HepG2 (cell line): ENCODE data around the gene CSKMT. TPM values are rescaled to one million over a fixed set of nuclear protein-coding genes. Genes with fewer than 3 reads are reported as not detected.

Experiments used
- ARNTL ChIP-seq: sonication (generic); formaldehyde crosslinking; IDR thresholded peaks from 2 replicates; pipeline ENCODE4 v1.4.0; 2020; ENCODE audit warnings: mild to moderate bottlenecking, missing genetic modification reagents
- CC2D1A ChIP-seq: sonication (generic); formaldehyde crosslinking; IDR thresholded peaks from 2 replicates; pipeline ENCODE4 v1.8.1; 2023; ENCODE audit warnings: mild to moderate bottlenecking, missing genetic modification reagents
- CHCHD3 ChIP-seq: sonication (generic); formaldehyde crosslinking; IDR thresholded peaks from 2 replicates; pipeline ENCODE4 v1.8.0; 2022; ENCODE audit warnings: mild to moderate bottlenecking, missing genetic modification reagents, moderate library complexity
- GPN1 ChIP-seq: sonication (generic); formaldehyde crosslinking; IDR thresholded peaks from 2 replicates; pipeline ENCODE4 v1.5.1; 2020; ENCODE audit warnings: missing genetic modification reagents, borderline replicate concordance
- HMGA1 ChIP-seq: sonication (generic); formaldehyde crosslinking; conservative IDR thresholded peaks from 2 replicates; pipeline ENCODE4 v1.4.0; 2020; ENCODE audit warnings: missing genetic modification reagents
- HNRNPK ChIP-seq: fragments of 200-400 bp; formaldehyde crosslinking; IDR thresholded peaks from 2 replicates; pipeline ENCODE4 v1.6.1; 2018; ENCODE audit warnings: low read length, low read depth, moderate library complexity, mild to moderate bottlenecking; ENCODE audit not compliant: poor library complexity, severe bottlenecking
- HOXA5 ChIP-seq: sonication (generic); formaldehyde crosslinking; IDR thresholded peaks from 2 replicates; pipeline ENCODE4 v1.4.0; 2020; ENCODE audit warnings: missing genetic modification reagents
- JDP2 ChIP-seq: sonication (generic); formaldehyde crosslinking; IDR thresholded peaks from 2 replicates; pipeline ENCODE4 v1.8.1; 2022; ENCODE audit warnings: missing genetic modification reagents, borderline replicate concordance
- MLLT10 ChIP-seq: sonication (generic); formaldehyde crosslinking; IDR thresholded peaks from 2 replicates; pipeline ENCODE4 v1.4.0; 2020; ENCODE audit warnings: missing genetic modification reagents
- MXI1 ChIP-seq: IDR thresholded peaks from 3 replicates; pipeline ENCODE4 v1.6.1; 2012; ENCODE audit warnings: low read depth, low read length, inconsistent platforms, borderline replicate concordance
- NBN ChIP-seq: fragments of 450-650 bp; conservative IDR thresholded peaks from 2 replicates; pipeline ENCODE4 v1.6.1; 2017
- NFE2L2 ChIP-seq: fragments of 150-350 bp; IDR thresholded peaks from 2 replicates; pipeline ENCODE4 v1.6.1; 2014; ENCODE audit warnings: low read length
- NFKB2 ChIP-seq: sonication (generic); formaldehyde crosslinking; IDR thresholded peaks from 2 replicates; pipeline ENCODE4 v1.4.0; 2020; ENCODE audit warnings: missing genetic modification reagents, borderline replicate concordance
- NR2F1 ChIP-seq, 2 experiments: fragments of 450-650 bp in 1 of 2; formaldehyde crosslinking in 1 of 2; IDR thresholded peaks; 2 replicates each; pipeline versions ENCODE4 v1.5.0 to v1.6.1; 2016 to 2020; ENCODE audit warnings: mild to moderate bottlenecking in 1 of 2, missing compliant biosample characterization in 1 of 2, missing genetic modification reagents in 1 of 2, moderate library complexity in 1 of 2
- NRL ChIP-seq: sonication (generic); formaldehyde crosslinking; IDR thresholded peaks from 2 replicates; pipeline ENCODE4 v1.5.0; 2020; ENCODE audit warnings: missing genetic modification reagents, mild to moderate bottlenecking, moderate library complexity, borderline replicate concordance
- PHF20 ChIP-seq: sonication (generic); formaldehyde crosslinking; IDR thresholded peaks from 2 replicates; pipeline ENCODE4 v1.5.0; 2020; ENCODE audit warnings: mild to moderate bottlenecking, missing genetic modification reagents
- SRSF9 ChIP-seq: fragments of 200-400 bp; formaldehyde crosslinking; IDR thresholded peaks from 2 replicates; pipeline ENCODE4 v1.6.1; 2018; ENCODE audit warnings: borderline replicate concordance, mild to moderate bottlenecking, low read depth, low read length; ENCODE audit not compliant: insufficient read depth, poor library complexity, severe bottlenecking
- TBL1XR1 ChIP-seq: fragments of 150-350 bp; IDR thresholded peaks from 2 replicates; pipeline ENCODE4 v1.6.1; 2014; ENCODE audit warnings: borderline replicate concordance, low read length; ENCODE audit not compliant: partially characterized antibody
- TBX2 ChIP-seq: sonication (generic); formaldehyde crosslinking; IDR thresholded peaks from 2 replicates; pipeline ENCODE4 v1.5.0; 2020; ENCODE audit warnings: missing genetic modification reagents, mild to moderate bottlenecking, borderline replicate concordance
- ZBTB1 ChIP-seq: sonication (generic); formaldehyde crosslinking; IDR thresholded peaks from 2 replicates; pipeline ENCODE4 v1.4.0; 2020; ENCODE audit warnings: missing genetic modification reagents, borderline replicate concordance
- ZNF121 ChIP-seq: sonication (generic); formaldehyde crosslinking; IDR thresholded peaks from 2 replicates; pipeline ENCODE4 v1.5.0; 2020; ENCODE audit warnings: mild to moderate bottlenecking, missing genetic modification reagents
- ZNF282 ChIP-seq: fragments of 450-650 bp; IDR thresholded peaks from 2 replicates; pipeline ENCODE4 v1.6.1; 2018; ENCODE audit not compliant: partially characterized antibody
- ZNF326 ChIP-seq: sonication (generic); formaldehyde crosslinking; IDR thresholded peaks from 2 replicates; pipeline ENCODE4 v1.4.0; 2020; ENCODE audit warnings: missing genetic modification reagents, borderline replicate concordance
- ZNF343 ChIP-seq: sonication (generic); formaldehyde crosslinking; IDR thresholded peaks from 2 replicates; pipeline ENCODE4 v1.4.0; 2020; ENCODE audit warnings: mild to moderate bottlenecking, missing genetic modification reagents
- ZNF713 ChIP-seq: sonication (generic); formaldehyde crosslinking; IDR thresholded peaks from 2 replicates; pipeline ENCODE4 v1.4.0; 2020; ENCODE audit warnings: mild to moderate bottlenecking, missing genetic modification reagents
- ZSCAN29 ChIP-seq: sonication (generic); formaldehyde crosslinking; conservative IDR thresholded peaks from 2 replicates; pipeline ENCODE4 v1.4.0; 2020; ENCODE audit warnings: mild to moderate bottlenecking, missing genetic modification reagents
- ZSCAN31 ChIP-seq: sonication (generic); formaldehyde crosslinking; IDR thresholded peaks from 2 replicates; pipeline ENCODE4 v1.5.0; 2020; ENCODE audit warnings: low read depth, mild to moderate bottlenecking, missing genetic modification reagents
- polyA plus RNA-seq, 8 experiments: library from polyadenylated mRNA; depleted of rRNA in 3 of 8; stranded (reverse) in 7 of 8; unstranded in 1 of 8; fragments of >200 nt; fragmentation: Illumina TruSeq in 4 of 8; extraction: Trizol in 4 of 8; gene quantifications; 2 replicates each; pipeline versions ENCODE4 v1.2.1 to v1.2.3, GENCODE V29; 2011 to 2016; ENCODE audit warnings: low read depth in 4 of 8, missing spikeins in 1 of 8, mixed read lengths in 1 of 8; ENCODE audit not compliant: insufficient read depth in 1 of 8
- total RNA-seq, 5 experiments: library from RNA; depleted of rRNA; stranded (reverse); fragments of >200 nt; fragmentation: Illumina TruSeq; extraction: Trizol; gene quantifications; 2 replicates each; pipeline ENCODE4 v1.2.3, GENCODE V29; 2016; ENCODE audit warnings: low read depth in 1 of 5
- TF ChIP-seq, protein P1 (sequence below): IDR thresholded peaks from 2 replicates; pipeline ENCODE4 v1.6.1; 2016
- TF ChIP-seq, protein P2 (sequence below): sonication (generic); formaldehyde crosslinking; IDR thresholded peaks from 2 replicates; pipeline ENCODE4 v1.5.0; 2020; ENCODE audit warnings: missing genetic modification reagents, mild to moderate bottlenecking, borderline replicate concordance
- TF ChIP-seq, protein P3 (sequence below): IDR thresholded peaks from 2 replicates; pipeline ENCODE4 v1.6.1; 2016

The CSKMT gene
- total and polyA plus RNA-seq, 2 of the 13 experiments (the other 11 are each of a cell fraction or from before 2014, with no cell fraction given): 7.6 to 31.8 TPM

DNA sequence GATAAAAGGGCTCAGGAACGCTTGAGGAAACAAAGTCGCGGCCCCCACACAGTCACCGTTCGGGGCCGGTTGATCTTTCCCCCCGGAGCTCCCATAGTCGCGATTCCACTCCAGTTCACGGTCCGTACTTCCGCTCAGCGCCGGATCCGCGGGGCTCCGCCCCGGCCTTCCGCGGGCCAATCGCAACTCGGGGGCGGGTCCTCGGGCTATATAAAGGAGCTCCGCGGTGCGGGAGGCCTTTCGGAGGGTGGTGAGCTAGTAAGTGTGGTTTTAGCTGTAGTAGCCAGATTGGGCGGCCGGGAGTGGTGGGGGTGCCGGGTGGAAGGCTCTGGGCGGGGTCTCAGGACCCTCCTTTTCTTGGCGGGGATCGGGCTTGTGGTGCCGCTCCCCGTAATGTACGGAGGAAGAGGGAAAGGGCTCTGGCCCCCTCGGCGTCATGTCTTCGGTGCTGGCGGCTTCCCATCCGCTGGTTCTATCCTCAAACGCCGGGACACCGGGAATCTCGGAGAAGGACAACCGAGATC is at the start of gene CSKMT, which contains the start of gene C11orf98 (continued):
- no peak for TF ChIP-seq TBL1XR1
- TF ChIP-seq NFE2L2: no peak
- no peak for TF ChIP-seq HMGA1 (CRISPR knock-in tag)
- peak; percentile 64; the same call in 1 of the 2 replicates for TF ChIP-seq NFKB2 (CRISPR knock-in tag)
- 0 out of 2 replicates have a peak, but pooled peaks have one; percentile 74 for TF ChIP-seq CC2D1A
- TF ChIP-seq ZNF713: no peak
- TF ChIP-seq NBN: no peak
- TF ChIP-seq HOXA5 (CRISPR knock-in tag): peak; percentile 83
- peak; percentile 74 for TF ChIP-seq HNRNPK
- TF ChIP-seq, protein P1, sequence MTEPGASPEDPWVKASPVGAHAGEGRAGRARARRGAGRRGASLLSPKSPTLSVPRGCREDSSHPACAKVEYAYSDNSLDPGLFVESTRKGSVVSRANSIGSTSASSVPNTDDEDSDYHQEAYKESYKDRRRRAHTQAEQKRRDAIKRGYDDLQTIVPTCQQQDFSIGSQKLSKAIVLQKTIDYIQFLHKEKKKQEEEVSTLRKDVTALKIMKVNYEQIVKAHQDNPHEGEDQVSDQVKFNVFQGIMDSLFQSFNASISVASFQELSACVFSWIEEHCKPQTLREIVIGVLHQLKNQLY (CRISPR knock-in tag): peak; percentile 37; the same call in 1 of the 2 replicates
- no peak for TF ChIP-seq NR2F1 (CRISPR knock-in tag; IDR thresholded peaks at IDR 0.05)
- TF ChIP-seq, protein P2, sequence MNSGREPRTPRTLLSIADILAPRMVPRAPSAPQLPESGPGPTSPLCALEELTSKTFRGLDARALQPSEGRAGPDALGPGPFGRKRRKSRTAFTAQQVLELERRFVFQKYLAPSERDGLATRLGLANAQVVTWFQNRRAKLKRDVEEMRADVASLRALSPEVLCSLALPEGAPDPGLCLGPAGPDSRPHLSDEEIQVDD: no peak
- TF ChIP-seq ARNTL: no peak
- TF ChIP-seq ZNF326 (CRISPR knock-in tag): no peak
- no peak for TF ChIP-seq ZSCAN29 (CRISPR knock-in tag)
- no peak for TF ChIP-seq JDP2 (CRISPR knock-in tag)
- TF ChIP-seq TBX2 (CRISPR knock-in tag): peak; percentile 52; the same call in 1 of the 2 replicates
- TF ChIP-seq, protein P3, sequence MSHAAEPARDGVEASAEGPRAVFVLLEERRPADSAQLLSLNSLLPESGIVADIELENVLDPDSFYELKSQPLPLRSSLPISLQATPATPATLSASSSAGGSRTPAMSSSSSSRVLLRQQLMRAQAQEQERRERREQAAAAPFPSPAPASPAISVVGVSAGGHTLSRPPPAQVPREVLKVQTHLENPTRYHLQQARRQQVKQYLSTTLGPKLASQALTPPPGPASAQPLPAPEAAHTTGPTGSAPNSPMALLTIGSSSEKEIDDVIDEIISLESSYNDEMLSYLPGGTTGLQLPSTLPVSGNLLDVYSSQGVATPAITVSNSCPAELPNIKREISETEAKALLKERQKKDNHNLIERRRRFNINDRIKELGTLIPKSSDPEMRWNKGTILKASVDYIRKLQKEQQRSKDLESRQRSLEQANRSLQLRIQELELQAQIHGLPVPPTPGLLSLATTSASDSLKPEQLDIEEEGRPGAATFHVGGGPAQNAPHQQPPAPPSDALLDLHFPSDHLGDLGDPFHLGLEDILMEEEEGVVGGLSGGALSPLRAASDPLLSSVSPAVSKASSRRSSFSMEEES: 0 out of 2 replicates have a peak, but pooled peaks have one; percentile 16
- TF ChIP-seq NRL (CRISPR knock-in tag): peak; percentile 52; the same call in 1 of the 2 replicates
- TF ChIP-seq ZNF282: no peak
- TF ChIP-seq ZSCAN31 (CRISPR knock-in tag): 0 out of 2 replicates have a peak, but pooled peaks have one; percentile 69
- TF ChIP-seq SRSF9: no peak
- TF ChIP-seq ZNF343 (CRISPR knock-in tag): 0 out of 2 replicates have a peak, but pooled peaks have one; percentile 54
- TF ChIP-seq MXI1: peak; percentile 60; the same call in 1 of the 3 replicates
- 0 out of 2 replicates have a peak, but pooled peaks have one; percentile 7 for TF ChIP-seq ZNF121 (CRISPR knock-in tag)
- TF ChIP-seq MLLT10 (CRISPR knock-in tag): no peak
- 0 out of 2 replicates have a peak, but pooled peaks have one; percentile 6 for TF ChIP-seq ZBTB1
- peak; percentile 14; the same call in 1 of the 2 replicates for TF ChIP-seq GPN1 (CRISPR knock-in tag)
- peak; percentile 62; the same call in 1 of the 2 replicates for TF ChIP-seq PHF20 (CRISPR knock-in tag)
- no peak for TF ChIP-seq CHCHD3 (CRISPR knock-in tag)
